ENCODE data around the gene BTBD9.

BTBD9 gene

GRCh38 chr6:38323216-38323615, 316.5 kb downstream of the BTBD9 start:
- no peak for DNase-seq

GRCh38 chr6:38322138-38322537, 317.6 kb downstream of the BTBD9 start:
- no peak for DNase-seq

GRCh38 chr6:38320843-38321242, 318.9 kb downstream of the BTBD9 start:
- DNase-seq = no peak

GRCh38 chr6:38320358-38320757, 319.4 kb downstream of the BTBD9 start:
- DNase-seq = no peak

- no peak for DNase-seq
Measured at GRCh38 chr6:38319256-38320212, 320.2 kb downstream of the BTBD9 start.

GRCh38 chr6:38316099-38316868, 323.4 kb downstream of the BTBD9 start:
- no peak for DNase-seq

GRCh38 chr6:38311201-38311600, 328.5 kb downstream of the BTBD9 start:
- DNase-seq = no peak

GRCh38 chr6:38310061-38310460, 329.7 kb downstream of the BTBD9 start:
- no peak for DNase-seq

- DNase-seq = no peak
Measured at GRCh38 chr6:38307740-38308139, 332.0 kb downstream of the BTBD9 start.

GRCh38 chr6:38306931-38307330, 332.8 kb downstream of the BTBD9 start:
- DNase-seq = no peak

GRCh38 chr6:38305995-38306681, 333.6 kb downstream of the BTBD9 start:
- DNase-seq = no peak

- no peak for DNase-seq
Measured at GRCh38 chr6:38302838-38303237, 336.9 kb downstream of the BTBD9 start.

- DNase-seq = no peak
Measured at GRCh38 chr6:38302081-38302480, 337.6 kb downstream of the BTBD9 start.

- DNase-seq = no peak
Measured at GRCh38 chr6:38290133-38290799, 349.5 kb downstream of the BTBD9 start.

- DNase-seq = no peak
Measured at GRCh38 chr6:38287487-38287886, 352.2 kb downstream of the BTBD9 start.

GRCh38 chr6:38284802-38285394, 354.8 kb downstream of the BTBD9 start:
- no peak for DNase-seq

GRCh38 chr6:38283734-38284362, 355.9 kb downstream of the BTBD9 start:
- no peak for DNase-seq

- no peak for DNase-seq
Measured at GRCh38 chr6:38282911-38283310, 356.8 kb downstream of the BTBD9 start.

- DNase-seq = no peak
Measured at GRCh38 chr6:38281126-38281525, 358.6 kb downstream of the BTBD9 start.

GRCh38 chr6:38279963-38280588, 359.7 kb downstream of the BTBD9 start:
- DNase-seq = no peak

GRCh38 chr6:38279423-38279822, 360.3 kb downstream of the BTBD9 start:
- DNase-seq = no peak
